Loucy (cell line): ENCODE data around the gene STK33.

Source experiments
- H2AFZ ChIP-seq: fragments of 200-600 bp; sonication (generic); 2 replicates; pipeline ENCODE4 v1.6.0; 2016; ENCODE audit warnings: antibody characterized with exemption, mild to moderate bottlenecking, low read length, moderate library complexity
- H3F3A ChIP-seq: fragments of 200-600 bp; 2 replicates; pipeline ENCODE4 v1.6.0; 2016; ENCODE audit warnings: antibody characterized with exemption, low read depth, mild to moderate bottlenecking
- H3K27me3 ChIP-seq: fragments of 200-600 bp; sonication (generic); 2 replicates; pipeline ENCODE4 v1.6.1; 2014; ENCODE audit warnings: low read length, mild to moderate bottlenecking; ENCODE audit not compliant: insufficient read depth, poor library complexity, severe bottlenecking
- H3K36me3 ChIP-seq: fragments of 200-600 bp; sonication (generic); 2 replicates; pipeline ENCODE4 v1.6.1; 2016; ENCODE audit warnings: low read length; ENCODE audit not compliant: insufficient read depth
- H3K4me1 ChIP-seq: fragments of 200-600 bp; sonication (generic); 2 replicates; pipeline ENCODE4 v1.5.1; 2014; ENCODE audit warnings: low read length, mild to moderate bottlenecking; ENCODE audit not compliant: insufficient read depth, poor library complexity, severe bottlenecking
- H3K4me2 ChIP-seq: fragments of 200-600 bp; sonication (generic); 2 replicates; pipeline ENCODE4 v1.6.0; 2014; ENCODE audit warnings: antibody characterized with exemption, low read length, low read depth, mild to moderate bottlenecking; ENCODE audit not compliant: poor library complexity, severe bottlenecking
- H3K4me3 ChIP-seq: fragments of 200-600 bp; sonication (generic); 2 replicates; pipeline ENCODE4 v1.5.1; 2014; ENCODE audit warnings: low read length, mild to moderate bottlenecking, mixed read lengths; ENCODE audit not compliant: poor library complexity, severe bottlenecking
- H3K79me2 ChIP-seq: fragments of 200-600 bp; sonication (generic); 2 replicates; pipeline ENCODE4 v1.6.1; 2014; ENCODE audit warnings: low read length; ENCODE audit not compliant: insufficient read depth
- H3K9ac ChIP-seq: fragments of 200-600 bp; sonication (generic); 2 replicates; pipeline ENCODE4 v1.6.0; 2014; ENCODE audit warnings: mild to moderate bottlenecking, low read depth, low read length, moderate library complexity; ENCODE audit not compliant: poor library complexity, severe bottlenecking
- H3K9me2 ChIP-seq: fragments of 200-600 bp; sonication (generic); replicated peaks from 2 replicates; pipeline ENCODE4 v1.6.1; 2016; ENCODE audit warnings: low read depth, low read length, mixed read lengths
- H3K9me3 ChIP-seq: fragments of 200-600 bp; sonication (generic); 2 replicates; pipeline ENCODE4 v1.6.1; 2014; ENCODE audit warnings: mild to moderate bottlenecking, antibody characterized with exemption, low read length, low read depth; ENCODE audit not compliant: insufficient read depth
- H4K20me1 ChIP-seq: fragments of 200-600 bp; sonication (generic); 2 replicates; pipeline ENCODE4 v1.6.0; 2014; ENCODE audit warnings: antibody characterized with exemption, low read length, mild to moderate bottlenecking; ENCODE audit not compliant: insufficient read depth, poor library complexity, severe bottlenecking
- CTCF ChIP-seq: fragments of 200-600 bp; sonication (generic); conservative IDR thresholded peaks from 2 replicates; pipeline ENCODE4 v1.5.1; 2014; ENCODE audit warnings: mild to moderate bottlenecking, antibody characterized with exemption, low read length
- EZH2phosphoT487 ChIP-seq: fragments of 200-600 bp; IDR thresholded peaks from 2 replicates; pipeline ENCODE4 v1.6.1; 2018; ENCODE audit warnings: antibody characterized with exemption, mild to moderate bottlenecking, moderate library complexity, borderline replicate concordance

Gene STK33

DNA sequence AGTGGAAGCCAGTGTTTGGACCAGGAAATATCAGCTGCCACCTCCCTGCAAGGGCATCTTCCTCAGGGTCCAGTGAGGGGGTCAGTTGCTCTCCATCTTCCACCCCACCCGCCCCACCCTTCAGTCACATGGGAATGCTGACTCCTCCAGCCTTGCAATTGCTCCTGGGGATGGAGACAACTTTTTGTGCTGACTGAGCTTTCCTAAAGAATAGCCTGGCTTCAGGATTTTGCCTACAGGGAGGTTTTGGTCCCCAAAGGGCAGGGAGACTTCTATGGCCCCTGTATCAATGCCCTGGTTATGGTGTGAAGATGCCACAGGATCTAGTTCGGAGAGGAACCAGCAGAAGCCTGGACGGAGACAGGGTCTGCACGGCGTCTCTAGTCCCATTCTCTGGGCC, 206.3 kb downstream of the STK33 start:
- TF ChIP-seq CTCF (no peak), EZH2phosphoT487 (no peak)
- Histone ChIP-seq H3K4me3 (no peak overlapping the region), H3K4me1 (no peaks in the 10 kb centered on the region), H4K20me1 (no peaks in the 10 kb centered on the region), H3K27me3 (no peaks in the 10 kb centered on the region), H3K9ac (no peak overlapping the region), H3K9me3 (no peaks in the 10 kb centered on the region), H3F3A (no peaks in the 10 kb centered on the region), H2AFZ (no peak overlapping the region), H3K4me2 (no peak overlapping the region), H3K9me2 (no peaks in the 10 kb centered on the region), H3K36me3 (no peaks in the 10 kb centered on the region), H3K79me2 (no peaks in the 10 kb centered on the region)

GRCh38 chr11:8387141-8387540, 206.9 kb downstream of the STK33 start:
- H3K27me3 ChIP-seq = no peaks in the 10 kb centered on the region
- H3K4me3 ChIP-seq = no peak overlapping the region
- no peaks in the 10 kb centered on the region for H3K36me3 ChIP-seq
- no peaks in the 10 kb centered on the region for H3K4me1 ChIP-seq
- H2AFZ ChIP-seq = no peak overlapping the region
- TF ChIP-seq EZH2phosphoT487 = no peak
- no peaks in the 10 kb centered on the region for H3K79me2 ChIP-seq
- no peaks in the 10 kb centered on the region for H3K9me2 ChIP-seq
- H3F3A ChIP-seq = no peaks in the 10 kb centered on the region
- H4K20me1 ChIP-seq = no peaks in the 10 kb centered on the region
- H3K4me2 ChIP-seq = no peak overlapping the region
- no peaks in the 10 kb centered on the region for H3K9me3 ChIP-seq
- no peak overlapping the region for H3K9ac ChIP-seq

GRCh38 chr11:8386134-8386864, 207.7 kb downstream of the STK33 start:
- Histone ChIP-seq H3K79me2 (no peaks in the 10 kb centered on the region), H3K9ac (no peak overlapping the region), H3K9me2 (no peaks in the 10 kb centered on the region), H3K27me3 (no peaks in the 10 kb centered on the region), H3K4me3 (no peak overlapping the region), H2AFZ (no peak overlapping the region), H3F3A (no peaks in the 10 kb centered on the region), H3K4me2 (no peak overlapping the region), H3K4me1 (no peaks in the 10 kb centered on the region), H3K9me3 (no peaks in the 10 kb centered on the region), H3K36me3 (no peaks in the 10 kb centered on the region), H4K20me1 (no peaks in the 10 kb centered on the region)
- TF ChIP-seq CTCF = no peak
- TF ChIP-seq EZH2phosphoT487 = no peak
